Activated naive CD8-positive, alpha-beta T cell treated with anti-CD3 and anti-CD28 coated beads, Interleukin-2, amount 50 U/mL, for 24 hours (primary cell): ENCODE results near the gene SLIT3.

Experiments
- ATAC-seq: fragments of 150-1000 bp; cut with Tn5 transposase; one replicate; pipeline ENCODE4 v1.10.0; 2021
- DNase-seq: peaks from one replicate; pipeline ENCODE4 v3.0.0; 2021
- H3K27ac Mint-ChIP-seq: one replicate; pipeline ENCODE4 v1.8.0; 2021; ENCODE audit warnings: mild to moderate bottlenecking, mixed read lengths
- H3K27me3 Mint-ChIP-seq: one replicate; pipeline ENCODE4 v1.8.0; 2021; ENCODE audit warnings: mixed read lengths
- H3K36me3 Mint-ChIP-seq: one replicate; pipeline ENCODE4 v1.8.0; 2021; ENCODE audit warnings: low read depth, mixed read lengths
- H3K4me1 Mint-ChIP-seq: one replicate; pipeline ENCODE4 v1.8.0; 2021; ENCODE audit warnings: mixed read lengths
- H3K4me3 Mint-ChIP-seq: one replicate; pipeline ENCODE4 v1.8.0; 2021; ENCODE audit warnings: mild to moderate bottlenecking, moderate library complexity, mixed read lengths
- H3K9me3 Mint-ChIP-seq: one replicate; pipeline ENCODE4 v1.8.0; 2021; ENCODE audit warnings: mixed read lengths

SLIT3 gene

GRCh38 chr5:168935183-168935582 lies 365.8 kb downstream of the SLIT3 start:
- peaks cover 10% of the 10 kb centered on the region for H3K27me3 Mint-ChIP-seq
- no peak for ATAC-seq
- H3K9me3 Mint-ChIP-seq = no peaks in the 10 kb centered on the region
- H3K27ac Mint-ChIP-seq = no peak overlapping the region
- no peaks in the 10 kb centered on the region for H3K36me3 Mint-ChIP-seq
- H3K4me1 Mint-ChIP-seq = peaks cover 2% of the 10 kb centered on the region
- no peak overlapping the region for H3K4me3 Mint-ChIP-seq
- DNase-seq = no peak

- no peak for ATAC-seq
- no peaks in the 10 kb centered on the region for H3K9me3 Mint-ChIP-seq
- no peaks in the 10 kb centered on the region for H3K4me1 Mint-ChIP-seq
- H3K27me3 Mint-ChIP-seq = peaks cover 9% of the 10 kb centered on the region
- no peaks in the 10 kb centered on the region for H3K36me3 Mint-ChIP-seq
- no peak overlapping the region for H3K27ac Mint-ChIP-seq
- no peak for DNase-seq
- no peak overlapping the region for H3K4me3 Mint-ChIP-seq
These were observed 366.8 kb downstream of the SLIT3 start for GRCh38 chr5:168934169-168934568.

GRCh38 chr5:168932400-168933189 lies 368.3 kb downstream of the SLIT3 start:
- H3K27ac Mint-ChIP-seq = no peak overlapping the region

GRCh38 chr5:168931638-168932345 lies 369.1 kb downstream of the SLIT3 start:
- Mint-ChIP-seq H3K9me3 (no peaks in the 10 kb centered on the region), H3K27ac (no peak overlapping the region), H3K4me3 (no peak overlapping the region), H3K36me3 (no peaks in the 10 kb centered on the region), H3K4me1 (no peaks in the 10 kb centered on the region), H3K27me3 (peaks cover 6% of the 10 kb centered on the region)
- no peak for DNase-seq
- peak; percentile 78 for ATAC-seq

More at GRCh38 chr5:168932400-168933189, 368.3 kb downstream of the SLIT3 start:
- ATAC-seq = no peak
- Mint-ChIP-seq H3K27me3 (peaks cover 6% of the 10 kb centered on the region), H3K4me3 (no peak overlapping the region), H3K4me1 (no peaks in the 10 kb centered on the region), H3K36me3 (no peaks in the 10 kb centered on the region), H3K9me3 (no peaks in the 10 kb centered on the region)
- no peak for DNase-seq

- no peak for DNase-seq
- no peaks in the 10 kb centered on the region for H3K4me1 Mint-ChIP-seq
- H3K4me3 Mint-ChIP-seq = no peak overlapping the region
- ATAC-seq = no peak
- H3K27ac Mint-ChIP-seq = no peak overlapping the region
- H3K36me3 Mint-ChIP-seq = no peaks in the 10 kb centered on the region
- no peaks in the 10 kb centered on the region for H3K9me3 Mint-ChIP-seq
- peaks cover 9% of the 10 kb centered on the region for H3K27me3 Mint-ChIP-seq
These were observed 371.3 kb downstream of the SLIT3 start for GRCh38 chr5:168929656-168930055.

- Mint-ChIP-seq H3K4me1 (no peaks in the 10 kb centered on the region), H3K27ac (no peak overlapping the region), H3K4me3 (no peak overlapping the region), H3K36me3 (no peaks in the 10 kb centered on the region), H3K27me3 (peaks cover 32% of the 10 kb centered on the region), H3K9me3 (no peaks in the 10 kb centered on the region)
- ATAC-seq (no peak), DNase-seq (no peak)
These were observed 375.8 kb downstream of the SLIT3 start for GRCh38 chr5:168925160-168925559.

- no peak overlapping the region for H3K4me3 Mint-ChIP-seq
- H3K27ac Mint-ChIP-seq = no peak overlapping the region
These were observed 379.6 kb downstream of the SLIT3 start for GRCh38 chr5:168921147-168921866.

GRCh38 chr5:168920019-168920810 lies 380.7 kb downstream of the SLIT3 start:
- Mint-ChIP-seq H3K36me3 (no peaks in the 10 kb centered on the region), H3K4me1 (no peaks in the 10 kb centered on the region), H3K27me3 (peaks cover 39% of the 10 kb centered on the region), H3K9me3 (no peaks in the 10 kb centered on the region), H3K27ac (no peak overlapping the region), H3K4me3 (no peak overlapping the region)
- no peak for ATAC-seq
- DNase-seq = no peak

More at GRCh38 chr5:168921147-168921866, 379.6 kb downstream of the SLIT3 start:
- H3K4me1 Mint-ChIP-seq = no peaks in the 10 kb centered on the region
- no peaks in the 10 kb centered on the region for H3K36me3 Mint-ChIP-seq
- no peak for DNase-seq
- H3K9me3 Mint-ChIP-seq = no peaks in the 10 kb centered on the region
- peaks cover 39% of the 10 kb centered on the region for H3K27me3 Mint-ChIP-seq
- no peak for ATAC-seq

GRCh38 chr5:168917947-168918600 lies 382.9 kb downstream of the SLIT3 start:
- DNase-seq = no peak
- Mint-ChIP-seq H3K36me3 (no peaks in the 10 kb centered on the region), H3K9me3 (no peaks in the 10 kb centered on the region), H3K27me3 (peaks cover 42% of the 10 kb centered on the region), H3K4me3 (no peak overlapping the region), H3K27ac (no peak overlapping the region), H3K4me1 (no peaks in the 10 kb centered on the region)
- ATAC-seq = no peak

GRCh38 chr5:168916852-168917251 lies 384.1 kb downstream of the SLIT3 start:
- DNase-seq (no peak), ATAC-seq (no peak)
- no peaks in the 10 kb centered on the region for H3K9me3 Mint-ChIP-seq
- no peak overlapping the region for H3K27ac Mint-ChIP-seq
- no peaks in the 10 kb centered on the region for H3K36me3 Mint-ChIP-seq
- no peaks in the 10 kb centered on the region for H3K4me1 Mint-ChIP-seq
- no peak overlapping the region for H3K4me3 Mint-ChIP-seq
- H3K27me3 Mint-ChIP-seq = peaks cover 36% of the 10 kb centered on the region

GRCh38 chr5:168916266-168916665 lies 384.7 kb downstream of the SLIT3 start:
- H3K9me3 Mint-ChIP-seq = no peaks in the 10 kb centered on the region
- no peaks in the 10 kb centered on the region for H3K4me1 Mint-ChIP-seq
- H3K4me3 Mint-ChIP-seq = no peak overlapping the region
- no peak overlapping the region for H3K27ac Mint-ChIP-seq
- no peak for DNase-seq
- no peaks in the 10 kb centered on the region for H3K36me3 Mint-ChIP-seq
- peaks cover 31% of the 10 kb centered on the region for H3K27me3 Mint-ChIP-seq
- ATAC-seq = no peak

GRCh38 chr5:168914491-168914890 lies 386.4 kb downstream of the SLIT3 start:
- no peak for DNase-seq

GRCh38 chr5:168910874-168911273 lies 390.1 kb downstream of the SLIT3 start:
- Mint-ChIP-seq H3K4me1 (no peaks in the 10 kb centered on the region), H3K36me3 (no peaks in the 10 kb centered on the region), H3K27me3 (peaks cover 10% of the 10 kb centered on the region), H3K9me3 (no peaks in the 10 kb centered on the region), H3K27ac (no peak overlapping the region), H3K4me3 (no peak overlapping the region)
- DNase-seq (no peak), ATAC-seq (no peak)

More at GRCh38 chr5:168914491-168914890, 386.4 kb downstream of the SLIT3 start:
- no peak for ATAC-seq
- Mint-ChIP-seq H3K4me3 (no peak overlapping the region), H3K36me3 (no peaks in the 10 kb centered on the region), H3K4me1 (no peaks in the 10 kb centered on the region), H3K27ac (no peak overlapping the region), H3K9me3 (no peaks in the 10 kb centered on the region), H3K27me3 (peaks cover 15% of the 10 kb centered on the region)

GRCh38 chr5:168908207-168908606 lies 392.7 kb downstream of the SLIT3 start:
- Mint-ChIP-seq H3K27ac (no peak overlapping the region), H3K9me3 (no peaks in the 10 kb centered on the region), H3K4me3 (no peak overlapping the region), H3K27me3 (peaks cover 4% of the 10 kb centered on the region), H3K36me3 (no peaks in the 10 kb centered on the region), H3K4me1 (no peaks in the 10 kb centered on the region)
- DNase-seq = no peak
- no peak for ATAC-seq
